Sigmoid colon (tissue), 7 donors: ENCODE measurements around the gene HDAC9. TPM values are rescaled to one million over a fixed set of nuclear protein-coding genes. Genes with fewer than 3 reads are reported as not detected.

Experiments used
- DNase-seq: peaks from one replicate; pipeline ENCODE4 v3.0.0-alpha.2; 2019
- H3K27ac ChIP-seq, 4 donors: fragments of 200-600 bp; sonication (generic); one replicate each; pipeline ENCODE4 v1.5.1; 2016 to 2019; ENCODE audit warnings: mild to moderate bottlenecking in 1 of 4
- H3K27me3 ChIP-seq, 3 donors: fragments of 200-600 bp; sonication (generic); one replicate each; pipeline ENCODE4 v1.5.1; 2019; ENCODE audit warnings: mild to moderate bottlenecking in 1 of 3
- H3K36me3 ChIP-seq, 4 donors: fragments of 200-600 bp; sonication (generic); one replicate each; pipeline ENCODE4 v1.5.1; 2016 to 2019
- H3K4me1 ChIP-seq, 4 donors: fragments of 200-600 bp; sonication (generic); one replicate each; pipeline ENCODE4 v1.5.1; 2017 to 2019
- H3K4me3 ChIP-seq, 4 donors: fragments of 200-600 bp; sonication (generic); one replicate each; pipeline ENCODE4 v1.5.1; 2017 to 2019; ENCODE audit warnings: mild to moderate bottlenecking in 2 of 4, moderate library complexity in 1 of 4
- H3K9me3 ChIP-seq, 4 donors: fragments of 200-600 bp in 3 of 4; sonication (generic) in 3 of 4; one replicate each; pipeline versions ENCODE4 v1.5.1 to v1.6.1; 2013 to 2019
- CTCF ChIP-seq, 4 experiments: fragments of 450-650 bp in 3 of 4; fragments of 200-600 bp in 1 of 4; IDR thresholded peaks; one replicate each; pipeline ENCODE4 v1.5.1; 2016 to 2019; ENCODE audit warnings: antibody characterized with exemption in 4 of 4, mild to moderate bottlenecking in 3 of 4, moderate library complexity in 2 of 4
- EP300 ChIP-seq, 4 donors: sonication (generic); formaldehyde crosslinking; IDR thresholded peaks; one replicate each; pipeline ENCODE4 v1.6.1; 2017; ENCODE audit warnings: antibody characterized with exemption in 4 of 4
- POLR2A ChIP-seq, 2 donors: fragments of 450-650 bp; IDR thresholded peaks; one replicate each; pipeline ENCODE4 v1.6.1; 2016; ENCODE audit warnings: antibody characterized with exemption in 2 of 2, mild to moderate bottlenecking in 2 of 2, moderate library complexity in 2 of 2
- POLR2AphosphoS5 ChIP-seq, 4 donors: sonication (generic); formaldehyde crosslinking; IDR thresholded peaks; one replicate each; pipeline ENCODE4 v1.6.1; 2017; ENCODE audit warnings: antibody characterized with exemption in 4 of 4
- WGBS, 2 donors: extraction: QIAGEN DNeasy Blood & Tissue Kit; methylation state at CpG; one replicate each; pipeline ENCODE4 v1.1.7; 2013; 5-methylcytosine and 5-hydroxymethylcytosine counted together
- intact Hi-C: fragments of 100-400 bp; cut with DNase I; formaldehyde crosslinking; loops from one replicate; pipeline ENCODE4 v1.15.1; 2023
- polyA plus RNA-seq, 3 donors: library from polyadenylated mRNA; stranded (reverse); fragments of 200-250 nt; gene quantifications; one replicate each; pipeline ENCODE4 v1.2.3, GENCODE V29; 2013
- total RNA-seq, 4 donors: library from RNA; depleted of rRNA; stranded (reverse); fragments of >200 nt; gene quantifications; one replicate each; pipeline ENCODE4 v1.1.0, GENCODE V29; 2016
- donor health status: healthy with polysubstance abuse.
- donor health status: Bipolar disorder and iron deficiency.
- donor health status: healthy.

HDAC9 gene
- total and polyA plus RNA-seq, 7 donors = 2.4 to 38.2 (median 22.2) TPM

DNA sequence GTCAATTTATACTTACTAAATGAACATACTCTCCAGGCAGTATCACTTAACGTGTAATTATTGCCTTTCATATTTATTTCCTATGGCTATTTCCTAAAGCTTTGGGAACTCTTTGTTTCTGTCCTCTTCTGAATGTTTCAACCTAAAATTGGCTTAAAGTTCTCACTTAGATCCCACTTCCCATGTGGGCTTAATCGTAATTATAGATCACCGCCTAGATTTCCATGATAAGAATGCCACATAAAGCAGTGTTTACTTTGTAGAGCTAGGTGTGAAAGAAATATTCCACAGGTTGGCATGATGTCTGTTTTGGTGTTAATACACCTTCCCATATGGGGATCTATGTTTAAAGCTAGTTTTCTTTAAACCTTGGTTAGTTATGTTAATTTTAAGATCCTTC is 1.5 kb downstream of the HDAC9 start:
- Histone ChIP-seq H3K36me3 (no peaks in the 10 kb centered on the region), H3K27me3 (no peaks in the 10 kb centered on the region), H3K4me1 (peaks cover 0 to 24% (median 20%) of the 10 kb centered on the region in 4 donors), H3K4me3 (no peak overlapping the region), H3K9me3 (no peaks in the 10 kb centered on the region), H3K27ac (no peak overlapping the region)
- DNase-seq = no peak
- 50 to 60% methylated on average over 3 of the region's 3 CpGs for WGBS, 2 donors
- intact Hi-C loops = no loop called here
- TF ChIP-seq POLR2A (IDR thresholded peaks at IDR 0.05) (no peak), POLR2AphosphoS5 (IDR thresholded peaks at IDR 0.05) (no peak), EP300 (IDR thresholded peaks at IDR 0.05) (no peak), CTCF (IDR thresholded peaks at IDR 0.05) (no peak)

- TF ChIP-seq CTCF (IDR thresholded peaks at IDR 0.05) = no peak
- no peak for TF ChIP-seq EP300 (IDR thresholded peaks at IDR 0.05)
- TF ChIP-seq POLR2A (IDR thresholded peaks at IDR 0.05) = no peak
- TF ChIP-seq POLR2AphosphoS5 (IDR thresholded peaks at IDR 0.05) = no peak
- Histone ChIP-seq H3K4me3 (no peak overlapping the region), H3K4me1 (peaks cover 0 to 24% (median 20%) of the 10 kb centered on the region in 4 donors), H3K9me3 (no peaks in the 10 kb centered on the region), H3K36me3 (no peaks in the 10 kb centered on the region), H3K27ac (no peak overlapping the region), H3K27me3 (no peaks in the 10 kb centered on the region)
- DNase-seq = no peak
- intact Hi-C loops = no loop called here
Observed at GRCh38 chr7:18497800-18498199, 2.3 kb downstream of the HDAC9 start.

DNA sequence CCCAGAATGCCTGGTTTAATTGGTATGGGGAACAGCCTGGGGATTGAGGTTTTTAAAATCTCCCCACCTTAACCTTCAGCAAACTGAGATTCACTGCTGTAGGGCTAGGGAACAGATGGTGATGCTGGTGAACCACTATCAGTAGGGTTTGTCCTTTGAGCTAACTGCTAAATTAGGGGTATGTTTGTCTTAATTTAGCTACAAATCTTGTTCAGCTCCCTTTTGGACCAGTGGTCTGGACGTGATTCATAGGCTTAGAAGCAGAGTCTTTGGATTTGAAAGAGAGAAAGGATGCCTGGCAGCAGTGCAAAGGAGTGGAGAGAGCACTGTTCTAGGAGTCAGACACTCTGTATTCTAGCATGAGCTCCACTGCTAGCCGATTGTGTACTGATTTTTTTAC is 2.8 kb downstream of the HDAC9 start:
- H3K36me3 ChIP-seq = no peaks in the 10 kb centered on the region
- WGBS, 2 donors = 76% methylated on average over 2 of the region's 2 CpGs
- peaks cover 0 to 24% (median 20%) of the 10 kb centered on the region in 4 donors for H3K4me1 ChIP-seq
- H3K9me3 ChIP-seq = no peaks in the 10 kb centered on the region
- no peak overlapping the region for H3K4me3 ChIP-seq
- intact Hi-C loops = no loop called here
- DNase-seq = no peak
- no peak overlapping the region for H3K27ac ChIP-seq
- no peak for TF ChIP-seq CTCF (IDR thresholded peaks at IDR 0.05)
- no peak for TF ChIP-seq POLR2A (IDR thresholded peaks at IDR 0.05)
- TF ChIP-seq POLR2AphosphoS5 (IDR thresholded peaks at IDR 0.05) = no peak
- no peak for TF ChIP-seq EP300 (IDR thresholded peaks at IDR 0.05)
- no peaks in the 10 kb centered on the region for H3K27me3 ChIP-seq

DNA sequence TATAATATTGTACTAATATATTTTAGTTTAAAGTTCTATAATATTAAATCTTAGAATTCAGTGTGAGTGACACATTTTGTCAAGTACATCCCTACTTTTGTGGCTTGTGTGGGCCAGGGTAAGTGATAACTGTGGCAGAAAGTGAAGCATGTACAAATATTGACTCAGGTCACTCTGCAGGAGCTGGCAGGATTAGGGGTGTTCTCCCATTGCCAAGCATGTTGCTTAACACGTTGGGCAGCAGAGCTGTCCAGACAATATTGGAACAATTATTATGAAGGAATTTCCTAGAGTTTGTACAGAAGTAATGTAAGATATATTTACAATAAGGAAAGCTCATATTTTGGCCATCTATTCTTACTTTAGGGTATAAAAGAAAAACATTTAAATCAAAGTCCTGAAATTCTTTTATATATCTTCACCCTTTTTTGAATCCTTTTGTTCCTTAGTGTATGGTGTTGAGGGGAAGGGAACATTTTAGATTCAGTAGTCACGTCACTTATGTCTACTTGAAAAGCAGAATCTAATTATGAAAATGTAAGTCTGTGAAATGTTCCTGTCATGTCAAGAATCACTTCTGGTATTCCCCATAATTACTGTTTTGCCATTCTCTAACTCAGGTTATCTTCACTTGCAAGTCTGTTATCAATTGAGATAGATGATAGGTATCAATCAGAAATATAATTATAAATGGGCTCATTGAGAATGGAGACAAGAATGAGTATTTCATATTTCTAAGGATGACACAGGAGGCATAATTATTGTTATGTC is 4.0 kb downstream of the HDAC9 start:
- DNase-seq = no peak
- Histone ChIP-seq H3K4me3 (no peak overlapping the region), H3K9me3 (no peaks in the 10 kb centered on the region), H3K4me1 (peaks cover 0 to 21% (median 18%) of the 10 kb centered on the region in 4 donors), H3K27me3 (no peaks in the 10 kb centered on the region), H3K27ac (no peak overlapping the region), H3K36me3 (no peaks in the 10 kb centered on the region)
- WGBS, 2 donors = 54 to 56% methylated on average over 2 of the region's 2 CpGs
- TF ChIP-seq POLR2AphosphoS5 (IDR thresholded peaks at IDR 0.05) (no peak), POLR2A (IDR thresholded peaks at IDR 0.05) (no peak), EP300 (IDR thresholded peaks at IDR 0.05) (no peak), CTCF (IDR thresholded peaks at IDR 0.05) (no peak)
- intact Hi-C loops = no loop called here
